Activated CD4-positive, alpha-beta T cell treated with anti-CD3 and anti-CD28 coated beads, Interleukin-2, Interleukin-6, amounts not matched to agents 100 ng/mL and 50 ng/mL, durations not matched to agents 16 hours and 8 hours (primary cell): ENCODE results near the gene NSRP1.
"Not testable (repeated sequence)": the region's sequence is repeated elsewhere in the genome, so short reads cannot be mapped to it uniquely, and the experiment has no call there.

Experiments
- DNase-seq: peaks from one replicate; pipeline ENCODE4 v3.0.0-alpha.2; 2020

Gene NSRP1

GRCh38 chr17:30188211-30188939 lies 71.8 kb downstream of the NSRP1 start:
- DNase-seq: no peak

- no peak for DNase-seq
Observed at GRCh38 chr17:30191072-30191471, 74.5 kb downstream of the NSRP1 start.

GRCh38 chr17:30196504-30196903 lies 79.9 kb downstream of the NSRP1 start:
- DNase-seq: no peak

GRCh38 chr17:30197416-30197815 lies 80.8 kb downstream of the NSRP1 start:
- no peak for DNase-seq

GRCh38 chr17:30199600-30199999 lies 83.0 kb downstream of the NSRP1 start:
- DNase-seq: no peak

- DNase-seq: no peak
Observed at GRCh38 chr17:30200106-30200505, 83.5 kb downstream of the NSRP1 start.

GRCh38 chr17:30200656-30201055 lies 84.0 kb downstream of the NSRP1 start:
- DNase-seq: not testable (repeated sequence)

GRCh38 chr17:30203471-30203981 lies 86.9 kb downstream of the NSRP1 start:
- no peak for DNase-seq

- no peak for DNase-seq
Observed at GRCh38 chr17:30207655-30208054, 91.0 kb downstream of the NSRP1 start.

- DNase-seq: no peak
Observed at GRCh38 chr17:30208214-30208613, 91.6 kb downstream of the NSRP1 start.

- DNase-seq: no peak
Observed at GRCh38 chr17:30209930-30210329, 93.3 kb downstream of the NSRP1 start.

- no peak for DNase-seq
Observed at GRCh38 chr17:30210366-30210765, 93.8 kb downstream of the NSRP1 start.

GRCh38 chr17:30210901-30211300 lies 94.3 kb downstream of the NSRP1 start:
- no peak for DNase-seq

GRCh38 chr17:30211371-30211770 lies 94.8 kb downstream of the NSRP1 start:
- DNase-seq: peak; percentile 28

- peak; percentile 33 for DNase-seq
Observed at GRCh38 chr17:30212750-30213149, 96.1 kb downstream of the NSRP1 start.

GRCh38 chr17:30217054-30217453 lies 100.4 kb downstream of the NSRP1 start:
- DNase-seq: no peak

- DNase-seq: no peak
Observed at GRCh38 chr17:30217746-30218245, 101.2 kb downstream of the NSRP1 start.

GRCh38 chr17:30218799-30219198 lies 102.2 kb downstream of the NSRP1 start:
- DNase-seq: no peak

- no peak for DNase-seq
Observed at GRCh38 chr17:30219315-30219714, 102.7 kb downstream of the NSRP1 start.

GRCh38 chr17:30219833-30220232 lies 103.2 kb downstream of the NSRP1 start:
- DNase-seq: no peak

GRCh38 chr17:30220414-30220813 lies 103.8 kb downstream of the NSRP1 start:
- DNase-seq: no peak

- no peak for DNase-seq
Observed at GRCh38 chr17:30221346-30221745, 104.7 kb downstream of the NSRP1 start.

GRCh38 chr17:30222251-30222650 lies 105.6 kb downstream of the NSRP1 start:
- DNase-seq: no peak

GRCh38 chr17:30222721-30223175 lies 106.1 kb downstream of the NSRP1 start:
- DNase-seq: no peak
